Measurements from ENCODE around the gene NAGS. TPM values are rescaled to one million over a fixed set of nuclear protein-coding genes. Genes with fewer than 3 reads are reported as not detected.
"Not testable (repeated sequence)": the region's sequence is repeated elsewhere in the genome, so short reads cannot be mapped to it uniquely, and the experiment has no call there.

The NAGS gene
- total RNA-seq, 3 donors from 2014 or later (not counting 1 experiment from before 2014, with no cell fraction given) = 0.92 to 1.7 (median 1.1) TPM

GRCh38 chr17:43994272-43995149, 9.9 kb upstream of the NAGS start:
- Histone ChIP-seq H3K36me3 (ENCODE audit: control insufficient read depth, insufficient read depth, low read length) (no peaks in the 10 kb centered on the region), H3K9me3 (ENCODE audit: control insufficient read depth, insufficient read depth, low read length) (no peaks in the 10 kb centered on the region), H3K27me3 (ENCODE audit: control insufficient read depth, insufficient read depth, low read length) (peaks cover 18% of the 10 kb centered on the region), H3K27ac (ENCODE audit: low read length) (no peak overlapping the region), H3K4me1 (ENCODE audit: control insufficient read depth, insufficient read depth, low read length) (peaks cover 7% of the 10 kb centered on the region), H3K4me3 (ENCODE audit: low read length) (no peak overlapping the region)
- Mint-ChIP-seq H3K4me3 (no peak overlapping the region), H3K9me3 (no peaks in the 10 kb centered on the region), H3K4me1 (no peaks in the 10 kb centered on the region), H3K27ac (no peak overlapping the region), H3K36me3 (no peaks in the 10 kb centered on the region), H3K27me3 (ENCODE audit: low read depth in 2 of 2) (peaks cover 16 to 23% of the 10 kb centered on the region in 2 donors)
- intact Hi-C loops (cut with micrococcal nuclease) = loop anchor here (1.0 kb wide), 1 partner anchor 50 kb away; no protein-coding TSS in a partner anchor
- TF ChIP-seq CTCF (IDR thresholded peaks at IDR 0.05) = peak; percentile 66
- DNase-seq = peak; percentile 48 to 80
- WGBS (ENCODE audit: insufficient coverage) = 8% methylated on average over 51 of the region's 52 CpGs
- ATAC-seq = peak; percentile 85 to 98 (median 95)

GRCh38 chr17:43995150-43995471, 9.3 kb upstream of the NAGS start:
- Mint-ChIP-seq H3K27me3 (ENCODE audit: low read depth in 2 of 2) (peaks cover 16 to 23% of the 10 kb centered on the region in 2 donors), H3K4me3 (no peak overlapping the region), H3K36me3 (no peaks in the 10 kb centered on the region), H3K4me1 (no peaks in the 10 kb centered on the region), H3K27ac (no peak overlapping the region), H3K9me3 (no peaks in the 10 kb centered on the region)
- intact Hi-C loops (cut with micrococcal nuclease) = loop anchor here (1.0 kb wide), 1 partner anchor 51 kb away; no protein-coding TSS in a partner anchor
- Histone ChIP-seq H3K36me3 (ENCODE audit: control insufficient read depth, insufficient read depth, low read length) (no peaks in the 10 kb centered on the region), H3K27me3 (ENCODE audit: control insufficient read depth, insufficient read depth, low read length) (peaks cover 18% of the 10 kb centered on the region), H3K4me1 (ENCODE audit: control insufficient read depth, insufficient read depth, low read length) (peaks cover 7% of the 10 kb centered on the region), H3K9me3 (ENCODE audit: control insufficient read depth, insufficient read depth, low read length) (no peaks in the 10 kb centered on the region), H3K4me3 (ENCODE audit: low read length) (no peak overlapping the region), H3K27ac (ENCODE audit: low read length) (no peak overlapping the region)
- no peak for TF ChIP-seq CTCF (IDR thresholded peaks at IDR 0.05)
- 29% methylated on average over 9 of the region's 12 CpGs for WGBS (ENCODE audit: insufficient coverage)
- ATAC-seq (no peak), DNase-seq (no peak)

GRCh38 chr17:43997180-43997579, 7.2 kb upstream of the NAGS start:
- H3K36me3 Mint-ChIP-seq; H3K36me3 ChIP-seq (ENCODE audit: control insufficient read depth, insufficient read depth, low read length); H3K9me3 ChIP-seq (ENCODE audit: control insufficient read depth, insufficient read depth, low read length); H3K27ac ChIP-seq (ENCODE audit: low read length); H3K4me3 ChIP-seq (ENCODE audit: low read length); H3K4me1 Mint-ChIP-seq; ATAC-seq; intact Hi-C loops (cut with micrococcal nuclease); H3K27ac Mint-ChIP-seq; DNase-seq; H3K4me3 Mint-ChIP-seq; H3K9me3 Mint-ChIP-seq; H3K4me1 ChIP-seq (ENCODE audit: control insufficient read depth, insufficient read depth, low read length): not testable (repeated sequence)
- WGBS (ENCODE audit: insufficient coverage) = 90% methylated on average over 5 of the region's 5 CpGs
- H3K27me3 ChIP-seq (ENCODE audit: control insufficient read depth, insufficient read depth, low read length) = peaks cover 18% of the 10 kb centered on the region
- H3K27me3 Mint-ChIP-seq (ENCODE audit: low read depth in 2 of 2) = peaks cover 25 to 30% of the 10 kb centered on the region in 2 donors

- H3K9me3 Mint-ChIP-seq = no peaks in the 10 kb centered on the region
- Histone ChIP-seq H3K36me3 (ENCODE audit: control insufficient read depth, insufficient read depth, low read length) (no peaks in the 10 kb centered on the region), H3K9me3 (ENCODE audit: control insufficient read depth, insufficient read depth, low read length) (no peaks in the 10 kb centered on the region), H3K27ac (ENCODE audit: low read length) (no peak overlapping the region), H3K4me1 (ENCODE audit: control insufficient read depth, insufficient read depth, low read length) (peaks cover 7% of the 10 kb centered on the region), H3K4me3 (ENCODE audit: low read length) (no peak overlapping the region), H3K27me3 (ENCODE audit: control insufficient read depth, insufficient read depth, low read length) (peaks cover 18% of the 10 kb centered on the region)
- intact Hi-C loops (cut with micrococcal nuclease) = no loop called here
- no peak for TF ChIP-seq CTCF (IDR thresholded peaks at IDR 0.05)
- no peaks in the 10 kb centered on the region for H3K36me3 Mint-ChIP-seq
- peaks cover 25 to 29% of the 10 kb centered on the region in 2 donors for H3K27me3 Mint-ChIP-seq (ENCODE audit: low read depth in 2 of 2)
- 77% methylated on average over 3 of the region's 3 CpGs for WGBS (ENCODE audit: insufficient coverage)
- no peak for ATAC-seq
- DNase-seq = no peak
- no peak overlapping the region for H3K27ac Mint-ChIP-seq
- no peak overlapping the region for H3K4me3 Mint-ChIP-seq
- no peaks in the 10 kb centered on the region for H3K4me1 Mint-ChIP-seq
Observed at GRCh38 chr17:43998552-43998951, 5.9 kb upstream of the NAGS start.

Measured in natural killer cell (primary cell).